ENCODE results near the gene DDAH1. TPM values are rescaled to one million over a fixed set of nuclear protein-coding genes. Genes with fewer than 3 reads are reported as not detected.

Gene DDAH1
- total and polyA plus RNA-seq, 2 donors (not counting 3 experiments of a cell fraction or from before 2014, with no cell fraction given), result 44.0 to 75.2 TPM

GRCh38 chr1:85295006-85295431 is 169.9 kb downstream of the DDAH1 start:
- no peak overlapping the region for H3K4me2 ChIP-seq (ENCODE audit: insufficient read depth, low read length)
- ChIA-PET CTCF (interaction anchor here (0.9 to 5.1 kb wide), 6 partner anchors 17 to 350 kb away, joined by 3 to 39 read pairs (median 5); partner anchors contain the start of genes BCL10 and C1orf52), POLR2A (no interaction called here)
- H2AFZ ChIP-seq (ENCODE audit: low read depth, low read length), result no peak overlapping the region
- H4K20me1 ChIP-seq (replicated peaks; ENCODE audit: control insufficient read depth, extremely low read depth, insufficient read depth, low read length), result no peaks in the 10 kb centered on the region
- peaks cover 47% of the 10 kb centered on the region for H3K4me1 ChIP-seq (ENCODE audit: control insufficient read depth, extremely low read depth, insufficient read depth, low read length)
- intact Hi-C loops (cut with micrococcal nuclease), result loop anchor here (5.0 kb wide), 1 partner anchor 412 kb away; the partner anchor contains the start of gene ZNHIT6
- H3K9me3 ChIP-seq (replicated peaks; ENCODE audit: control insufficient read depth, insufficient read depth, low read length), result no peaks in the 10 kb centered on the region
- no peak overlapping the region for H3K9ac ChIP-seq (replicated peaks; ENCODE audit: extremely low read depth, insufficient read depth, low read length)
- H3K4me3 ChIP-seq (replicated peaks in 1 of 3; ENCODE audit: insufficient read depth in 1 of 3, low read depth in 1 of 3, low read length in 3 of 3), result no peak overlapping the region
- H3K36me3 ChIP-seq (ENCODE audit: control insufficient read depth in 2 of 2, extremely low read depth in 1 of 2, insufficient read depth in 2 of 2, low read length in 2 of 2), result no peaks in the 10 kb centered on the region
- no peaks in the 10 kb centered on the region for H3K9me1 ChIP-seq (replicated peaks; ENCODE audit: control insufficient read depth, extremely low read depth, insufficient read depth, low read length)
- BruUV-seq (replicated peaks), result no TSS peak
- dilution Hi-C loops (cut with MboI; ENCODE audit: extremely low pct_ligation_motif_present, low sequenced_read_pairs), result no loop called here
- H3K79me2 ChIP-seq (ENCODE audit: control insufficient read depth, insufficient read depth, low read length), result no peaks in the 10 kb centered on the region
- no peak overlapping the region for H3K27ac ChIP-seq (ENCODE audit: insufficient read depth, low read depth, low read length)
- FAIRE-seq, result peak; percentile 84
- TF ChIP-seq FOS (IDR thresholded peaks at IDR 0.05; ENCODE audit: borderline replicate concordance, insufficient read depth, low read length) (peak; percentile 43), POLR2AphosphoS5 (IDR thresholded peaks at IDR 0.05; ENCODE audit: insufficient read depth, low read depth, low read length) (peak; percentile 53), EZH2 (IDR thresholded peaks at IDR 0.05; ENCODE audit: borderline replicate concordance, low read depth, low read length, severe bottlenecking) (no peak)
- DNase-seq (ENCODE audit: low read depth, low spot score), result peak; percentile 91
- H3K27me3 ChIP-seq (ENCODE audit: control insufficient read depth in 2 of 2, insufficient read depth in 2 of 2, low read length in 2 of 2), result no peaks in the 10 kb centered on the region

- intact Hi-C loops (cut with micrococcal nuclease), result no loop called here
- CTCF ChIA-PET, result interaction anchor here (1.1 to 1.4 kb wide), 3 partner anchors 11 to 53 kb away, joined by 3 to 4 read pairs (median 3); no protein-coding TSS in a partner anchor
- H3K9me1 ChIP-seq (replicated peaks; ENCODE audit: control insufficient read depth, extremely low read depth, insufficient read depth, low read length), result no peaks in the 10 kb centered on the region
- DNase-seq (ENCODE audit: low read depth, low spot score) (no peak), FAIRE-seq (no peak)
- H3K27ac ChIP-seq (ENCODE audit: insufficient read depth, low read depth, low read length), result no peak overlapping the region
- H3K4me1 ChIP-seq (ENCODE audit: control insufficient read depth, extremely low read depth, insufficient read depth, low read length), result peaks cover 28% of the 10 kb centered on the region
- dilution Hi-C loops (cut with MboI; ENCODE audit: extremely low pct_ligation_motif_present, low sequenced_read_pairs), result no loop called here
- no peaks in the 10 kb centered on the region for H3K79me2 ChIP-seq (ENCODE audit: control insufficient read depth, insufficient read depth, low read length)
- H3K27me3 ChIP-seq (ENCODE audit: control insufficient read depth in 2 of 2, insufficient read depth in 2 of 2, low read length in 2 of 2), result no peaks in the 10 kb centered on the region
- no peak overlapping the region for H3K9ac ChIP-seq (replicated peaks; ENCODE audit: extremely low read depth, insufficient read depth, low read length)
- TF ChIP-seq EZH2 (IDR thresholded peaks at IDR 0.05; ENCODE audit: borderline replicate concordance, low read depth, low read length, severe bottlenecking), result no peak
- no peak for TF ChIP-seq MAX (IDR thresholded peaks at IDR 0.05; ENCODE audit: insufficient read depth, insufficient read length)
- TF ChIP-seq MYC (IDR thresholded peaks at IDR 0.05; ENCODE audit: low read depth, low read length), result no peak
- no peak for TF ChIP-seq POLR2AphosphoS5 (IDR thresholded peaks at IDR 0.05; ENCODE audit: insufficient read depth, low read depth, low read length)
- TF ChIP-seq POLR2A (IDR thresholded peaks at IDR 0.05; ENCODE audit: low read depth, low read length), result no peak
- TF ChIP-seq FOS (IDR thresholded peaks at IDR 0.05; ENCODE audit: borderline replicate concordance, insufficient read depth, low read length), result no peak
- no peak for TF ChIP-seq GATA2 (IDR thresholded peaks at IDR 0.05; ENCODE audit: insufficient read depth, insufficient read length, low read depth, low read length)
- no peaks in the 10 kb centered on the region for H3K36me3 ChIP-seq (ENCODE audit: control insufficient read depth in 2 of 2, extremely low read depth in 1 of 2, insufficient read depth in 2 of 2, low read length in 2 of 2)
- no peak overlapping the region for H3K4me2 ChIP-seq (ENCODE audit: insufficient read depth, low read length)
- no peaks in the 10 kb centered on the region for H3K9me3 ChIP-seq (replicated peaks; ENCODE audit: control insufficient read depth, insufficient read depth, low read length)
- no peak overlapping the region for H3K4me3 ChIP-seq (replicated peaks in 1 of 3; ENCODE audit: insufficient read depth in 1 of 3, low read depth in 1 of 3, low read length in 3 of 3)
- no TSS peak for BruUV-seq (replicated peaks)
- POLR2A ChIA-PET, result no interaction called here
- no peak overlapping the region for H2AFZ ChIP-seq (ENCODE audit: low read depth, low read length)
- H4K20me1 ChIP-seq (replicated peaks; ENCODE audit: control insufficient read depth, extremely low read depth, insufficient read depth, low read length), result no peaks in the 10 kb centered on the region
These were observed 174.1 kb downstream of the DDAH1 start for GRCh38 chr1:85290826-85291225.
